ELR (cell line): ENCODE data around the gene BCDIN3D.
A peak's percentile ranks its signal among the peaks of the same experiment; 100 is the strongest.
"Not testable (repeated sequence)": the region's sequence is repeated elsewhere in the genome, so short reads cannot be mapped to it uniquely, and the experiment has no call there.

ENCODE experiments used
- DNase-seq: peaks from one replicate; pipeline ENCODE4 v3.0.0-alpha.2; 2015; ENCODE audit warnings: low read depth

BCDIN3D gene

DNA sequence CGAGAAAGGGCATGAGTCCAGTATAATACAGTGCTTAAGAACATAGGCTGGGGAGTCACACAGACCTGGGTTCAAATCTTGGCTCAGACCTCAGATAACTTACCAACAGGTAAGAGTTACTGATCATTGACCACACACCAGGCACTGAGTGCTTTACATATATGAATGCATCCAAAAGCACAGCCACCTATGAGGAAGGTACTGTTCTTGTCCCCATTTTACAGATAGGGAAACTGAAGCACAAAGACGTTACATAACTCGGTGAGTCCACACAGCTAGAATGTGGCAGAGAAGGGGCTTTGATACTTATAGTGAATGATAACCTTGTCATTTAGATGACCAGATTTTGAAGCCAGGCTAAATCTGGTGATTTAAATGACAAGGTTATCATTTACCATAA, 33.2 kb upstream of the BCDIN3D start:
- no peak for DNase-seq

DNA sequence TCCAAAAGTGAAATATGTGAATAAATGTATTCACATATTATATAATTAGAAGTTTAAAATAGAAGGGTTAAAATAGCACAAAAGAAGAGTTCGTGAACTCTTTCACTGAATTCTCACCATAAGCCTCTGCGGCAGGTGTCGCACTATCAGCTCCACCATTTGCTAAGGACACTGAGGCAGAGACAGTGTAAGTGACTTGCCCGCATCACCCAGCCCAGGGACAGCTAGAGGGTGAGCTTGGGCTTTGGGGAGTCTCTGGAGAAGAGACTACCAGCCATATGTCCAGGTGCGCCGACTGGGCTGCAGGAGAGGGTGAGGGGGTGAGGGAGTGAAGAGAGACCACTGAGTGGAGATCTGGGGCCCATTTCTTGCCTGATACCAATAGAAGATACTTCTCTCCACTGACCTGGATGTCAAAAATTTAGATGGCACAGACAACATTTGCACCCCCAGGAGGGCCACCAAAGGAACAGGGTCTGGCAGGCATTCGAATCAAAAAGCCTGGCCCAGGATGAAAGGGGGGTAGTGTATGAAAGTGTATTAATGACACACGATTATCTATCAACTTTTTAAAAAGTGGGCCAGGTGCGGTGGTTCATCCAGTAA, 32.3 kb upstream of the BCDIN3D start:
- no peak for DNase-seq

DNA sequence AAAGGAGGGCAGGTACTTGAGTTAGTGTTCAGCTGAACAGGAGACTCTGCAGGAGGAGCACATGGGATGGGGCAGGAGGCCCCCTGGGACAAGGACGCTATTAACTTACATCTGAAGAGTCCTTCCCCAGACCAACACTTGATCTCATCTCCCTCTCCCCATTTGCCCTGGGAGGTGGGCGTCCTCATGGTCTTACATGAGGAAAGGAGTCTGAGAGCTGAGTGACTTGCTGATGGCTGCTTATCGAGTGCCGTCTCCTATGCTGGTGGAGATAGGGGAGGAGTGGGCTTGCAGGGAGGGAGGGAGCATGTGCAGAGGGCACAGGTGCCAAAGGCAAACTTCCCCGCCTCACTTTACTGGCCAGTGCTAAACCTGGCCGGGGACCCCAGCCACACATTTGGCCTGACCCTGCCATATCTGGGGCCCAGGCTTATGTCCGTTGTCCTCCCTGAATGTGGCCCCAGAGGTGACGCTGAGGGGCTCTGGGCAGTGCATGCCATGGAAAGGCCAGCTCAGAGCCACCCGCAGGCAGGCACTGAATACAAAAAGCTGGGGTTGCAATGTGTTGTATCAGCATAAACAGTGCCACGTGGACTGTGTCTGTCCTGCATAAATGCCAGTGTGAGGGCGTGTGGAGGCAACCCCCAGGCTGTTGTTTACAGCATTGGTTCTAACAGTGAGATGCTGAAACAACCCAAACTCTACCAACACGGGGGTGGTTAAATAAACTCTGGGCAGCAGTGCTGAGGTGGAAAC, 31.4 kb upstream of the BCDIN3D start:
- DNase-seq = no peak

DNA sequence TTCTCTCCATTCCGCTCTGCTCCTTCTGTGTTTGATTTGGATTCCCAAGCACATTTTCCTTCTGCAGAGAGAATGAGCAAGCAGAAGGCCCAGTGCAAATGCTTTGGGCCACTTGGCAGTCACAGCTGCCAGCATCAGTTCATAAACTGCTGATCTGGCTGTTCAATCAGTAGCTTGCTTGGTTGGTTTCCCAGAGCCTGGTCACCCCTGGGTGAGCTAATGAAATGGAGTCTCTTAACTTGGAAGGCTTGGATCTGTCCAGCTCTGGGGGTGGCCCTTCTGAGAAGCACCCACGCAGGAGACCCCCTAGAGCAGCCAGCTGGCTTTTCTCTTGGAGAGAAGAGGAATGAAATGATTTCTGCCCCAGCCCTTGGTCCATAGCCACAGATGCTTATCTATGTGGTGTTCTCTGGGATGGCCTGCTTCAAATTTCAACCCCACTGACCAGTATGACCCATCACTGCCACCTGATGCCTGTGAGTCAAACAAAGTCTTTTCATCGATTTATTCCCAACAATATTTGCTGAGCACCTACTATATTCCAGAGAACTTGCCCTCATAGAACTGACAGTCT, 30.5 kb upstream of the BCDIN3D start:
- DNase-seq = peak; percentile 58

DNA sequence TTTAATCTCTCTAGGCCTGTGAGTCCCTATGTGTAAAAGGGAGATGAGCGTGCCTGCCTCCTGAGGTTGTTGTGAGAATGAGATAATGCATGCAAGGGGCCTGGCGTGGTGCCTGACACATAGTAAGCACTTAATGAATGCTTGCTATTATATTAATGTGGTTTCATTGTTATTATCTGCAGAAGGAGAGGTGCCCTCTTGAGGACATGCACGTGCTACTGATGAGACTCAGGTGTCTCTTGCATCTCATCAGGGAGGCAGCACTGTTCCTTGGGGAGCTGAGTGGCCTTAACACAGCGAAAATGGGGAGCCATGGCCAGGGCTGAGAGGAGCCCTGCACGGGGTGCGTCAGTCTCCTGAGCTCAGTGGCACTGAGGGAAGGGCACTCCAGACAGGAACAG, 29.9 kb upstream of the BCDIN3D start:
- DNase-seq = no peak

DNA sequence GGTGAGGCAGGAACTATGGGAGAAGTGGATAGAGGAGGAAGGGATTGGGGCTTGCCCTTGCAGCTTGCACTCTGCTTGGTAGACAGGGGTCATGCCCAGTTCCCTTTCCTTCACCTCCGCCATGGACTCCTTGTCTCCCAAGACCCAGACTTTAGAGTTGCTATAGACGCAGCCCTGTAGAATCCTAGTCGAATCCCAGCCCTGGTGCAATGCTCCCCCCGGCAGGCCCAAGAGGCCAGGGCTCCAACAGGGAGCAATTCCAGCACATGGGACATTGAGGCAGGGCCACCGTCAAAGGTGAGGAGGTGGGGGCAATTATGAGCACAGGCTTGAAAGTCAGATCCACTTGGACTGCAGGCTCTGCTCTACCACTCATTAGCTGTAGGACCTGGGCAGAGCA, 29.5 kb upstream of the BCDIN3D start:
- no peak for DNase-seq

DNA sequence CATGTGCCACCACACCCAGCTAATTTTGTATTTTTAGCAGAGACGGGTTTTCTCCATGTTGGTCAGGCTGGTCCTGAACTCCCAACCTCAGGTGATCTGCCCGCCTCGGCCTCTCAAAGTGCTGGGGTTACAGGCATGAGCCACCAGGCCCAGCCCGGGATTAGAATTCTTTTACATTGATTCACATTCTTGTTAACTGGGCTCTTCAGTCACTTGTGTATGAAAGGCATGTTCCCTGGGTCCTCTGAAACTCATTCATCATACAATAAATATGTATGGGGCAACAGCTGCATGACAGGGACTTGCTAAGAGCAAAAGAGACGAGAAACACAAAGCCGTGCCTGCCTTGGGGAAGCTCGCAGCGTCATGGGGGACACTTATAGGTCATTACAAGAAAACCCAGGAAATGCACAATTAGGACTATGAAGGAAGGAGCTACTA, 28.9 kb upstream of the BCDIN3D start:
- DNase-seq = not testable (repeated sequence)

DNA sequence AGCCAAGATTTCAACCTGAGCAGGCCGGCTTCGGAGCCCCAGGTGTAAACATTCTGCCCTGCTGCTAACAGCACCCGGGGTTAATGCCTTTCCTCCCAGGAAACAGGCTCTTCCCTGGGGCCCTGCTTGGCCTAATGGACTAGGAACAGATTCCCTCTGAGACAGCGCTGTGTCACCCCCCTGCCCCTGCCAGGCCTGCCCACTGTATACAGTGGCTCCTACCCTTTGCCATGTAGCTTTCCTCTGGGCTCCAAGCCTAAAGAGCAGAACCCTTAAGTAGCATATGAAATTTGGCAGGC, 28.3 kb upstream of the BCDIN3D start:
- DNase-seq = no peak

DNA sequence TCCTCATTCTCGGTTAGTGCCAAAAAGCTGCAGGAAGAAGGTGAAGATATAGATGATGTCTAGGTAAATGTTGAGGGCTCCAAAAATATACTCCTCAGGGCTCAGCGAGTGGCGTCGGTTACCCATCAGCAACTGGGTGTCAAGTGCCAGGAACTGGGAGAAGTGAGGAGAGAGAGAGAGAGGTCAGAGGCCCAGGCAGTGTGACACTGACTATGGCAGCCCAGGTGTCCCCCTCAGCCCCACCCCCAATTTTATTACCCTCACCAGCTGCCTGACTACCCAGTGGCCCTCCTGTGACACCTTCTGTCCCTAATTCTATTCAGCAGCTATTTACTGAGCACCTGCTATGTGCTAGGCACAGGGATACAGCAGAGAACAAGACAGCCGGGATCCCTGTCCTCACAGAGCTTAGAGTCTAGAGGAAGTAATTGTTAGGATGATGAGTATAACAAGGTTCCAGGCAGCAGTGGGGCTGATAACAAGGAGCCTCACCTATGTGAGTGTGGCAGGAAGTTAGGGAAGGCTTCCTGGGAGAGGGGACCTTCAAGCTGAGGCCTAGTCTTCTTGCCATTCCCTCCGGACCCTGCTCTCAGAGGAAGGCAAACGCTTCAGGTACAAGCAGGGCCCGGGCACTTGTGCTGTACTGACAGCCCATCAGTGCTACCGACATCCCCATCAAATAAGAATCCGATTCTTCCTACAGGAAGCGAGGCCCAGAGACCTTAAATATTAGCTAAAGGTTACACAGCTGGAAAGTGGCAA, 27.8 kb upstream of the BCDIN3D start:
- no peak for DNase-seq

DNA sequence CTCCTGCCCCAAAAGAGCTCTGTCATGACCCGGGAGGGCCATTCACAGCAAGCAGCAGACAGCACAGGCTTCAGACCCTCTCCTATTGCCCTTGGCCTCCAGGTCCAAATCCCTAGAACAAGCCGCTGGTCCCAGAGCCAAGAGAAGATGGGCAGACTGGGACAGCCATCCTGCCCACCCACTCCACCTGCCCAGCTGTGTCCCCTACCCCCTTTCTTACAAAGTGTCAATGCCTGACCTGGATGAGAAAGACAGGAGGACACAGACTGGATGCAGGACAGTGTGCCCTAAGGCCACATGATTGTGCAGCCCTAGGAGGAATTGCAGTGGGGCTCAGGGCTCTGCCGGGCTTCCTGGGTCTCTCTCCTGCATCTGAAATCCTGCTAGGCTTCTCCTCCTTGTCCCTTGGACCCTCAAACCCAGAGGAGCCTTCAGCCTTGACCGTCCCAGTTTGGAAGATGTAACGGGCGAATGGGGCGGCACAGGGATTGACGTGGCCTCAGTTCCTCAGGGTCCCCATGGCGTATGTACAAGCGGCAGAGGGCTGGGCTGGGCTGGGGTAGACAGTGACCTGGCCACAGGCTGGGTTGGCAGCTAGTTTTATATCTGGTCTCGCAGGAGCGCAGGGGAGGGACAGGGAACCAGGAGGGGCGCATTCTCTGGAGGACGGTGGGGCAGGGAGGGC, 27.1 kb upstream of the BCDIN3D start:
- no peak for DNase-seq

DNA sequence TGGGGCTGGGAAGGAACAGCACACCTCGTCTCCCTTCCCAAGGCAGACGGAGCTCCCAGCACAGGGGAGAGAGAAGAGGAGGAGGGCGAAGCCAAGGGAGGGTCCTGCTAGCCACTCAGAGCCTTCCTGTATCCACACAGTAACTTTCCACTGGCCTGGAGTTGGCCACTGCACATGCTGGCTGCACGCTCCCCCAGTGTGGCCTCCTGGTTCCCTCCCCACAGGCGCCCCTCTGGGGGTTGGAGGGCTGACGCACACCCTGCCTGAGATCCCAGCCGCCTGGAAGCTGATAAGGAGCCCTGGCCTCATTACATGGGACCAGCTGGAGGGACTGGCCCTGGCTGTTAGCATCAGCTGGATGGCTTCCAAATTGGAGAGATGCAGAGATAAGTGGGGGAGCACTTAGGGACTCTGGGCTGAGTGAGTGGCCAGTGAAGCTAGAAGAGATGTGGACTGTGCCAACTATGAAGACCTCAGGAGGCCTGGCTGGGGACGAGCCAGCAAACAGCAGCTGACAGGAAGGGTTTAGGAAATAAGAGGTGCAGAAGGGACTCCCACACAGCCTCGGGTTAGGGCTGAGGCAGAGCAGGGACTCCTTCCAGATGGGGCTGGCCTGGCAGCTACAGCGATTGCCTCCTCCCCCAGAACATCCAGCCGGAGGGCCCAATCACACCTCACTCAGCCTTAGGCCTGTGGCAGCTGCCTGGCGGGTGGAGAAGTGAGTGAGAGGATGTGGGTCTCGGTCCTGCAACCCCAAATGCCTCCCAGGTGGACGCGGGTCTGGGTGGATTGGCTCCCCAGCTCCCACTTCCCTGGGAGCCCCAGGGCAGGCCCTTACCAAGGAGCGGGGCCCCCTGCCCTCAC, 26.3 kb upstream of the BCDIN3D start:
- peak; percentile 58 for DNase-seq

DNA sequence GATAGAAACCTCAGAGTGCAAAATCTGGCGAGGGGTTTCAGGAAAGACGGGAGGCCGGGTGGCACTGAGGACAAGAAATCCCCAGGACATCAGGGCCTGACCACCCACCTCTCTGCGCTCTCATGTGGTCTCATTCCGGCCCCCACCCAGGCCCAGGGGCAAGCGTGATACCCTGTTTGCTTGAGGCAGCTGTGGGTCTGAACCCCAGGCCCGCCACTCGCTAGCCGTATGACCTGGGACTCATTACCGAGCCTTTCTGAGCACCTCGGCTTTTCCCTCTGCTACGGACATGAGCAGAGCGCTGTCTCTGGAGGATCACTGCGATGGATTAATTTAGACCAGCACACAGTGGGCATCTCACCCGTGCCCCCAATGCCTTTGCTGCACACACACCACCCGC, 25.5 kb upstream of the BCDIN3D start:
- no peak for DNase-seq

DNA sequence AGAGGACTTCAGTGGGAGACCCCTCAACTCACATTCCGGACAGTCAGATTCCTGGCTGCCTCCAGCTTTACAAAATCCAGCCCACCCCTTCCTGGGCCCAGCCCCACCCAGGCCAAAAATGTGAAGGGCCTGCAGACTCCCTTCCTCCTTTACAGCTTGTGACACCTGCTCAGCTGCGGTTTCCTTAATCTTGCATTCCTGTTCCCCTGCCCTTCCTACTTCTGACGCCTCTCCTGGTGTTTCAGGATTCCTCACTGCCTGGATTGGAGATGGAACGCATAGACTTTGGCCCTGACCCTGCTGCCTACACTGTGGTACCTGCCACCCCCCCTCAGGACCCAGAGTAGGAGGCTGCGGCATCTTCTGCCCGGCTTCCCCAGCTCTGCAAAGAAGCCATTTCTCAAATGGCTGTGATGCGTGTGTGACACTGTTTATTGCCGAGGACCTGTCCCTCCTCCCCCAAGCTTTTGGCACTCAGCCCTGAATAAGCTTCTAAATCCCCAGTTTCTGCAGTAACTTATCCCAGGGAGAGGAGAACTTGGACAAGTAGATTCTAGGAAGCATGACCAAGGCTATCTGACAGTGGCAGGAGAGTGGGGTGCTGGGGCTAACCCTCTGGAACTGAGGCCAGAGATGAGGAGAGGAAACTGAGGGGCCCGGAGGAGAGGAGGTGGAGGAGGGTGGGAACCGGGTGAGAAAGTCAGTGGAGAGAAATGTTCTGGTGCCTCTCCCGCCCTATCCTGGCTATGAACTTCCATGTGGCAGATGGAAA, 24.9 kb upstream of the BCDIN3D start:
- no peak for DNase-seq

DNA sequence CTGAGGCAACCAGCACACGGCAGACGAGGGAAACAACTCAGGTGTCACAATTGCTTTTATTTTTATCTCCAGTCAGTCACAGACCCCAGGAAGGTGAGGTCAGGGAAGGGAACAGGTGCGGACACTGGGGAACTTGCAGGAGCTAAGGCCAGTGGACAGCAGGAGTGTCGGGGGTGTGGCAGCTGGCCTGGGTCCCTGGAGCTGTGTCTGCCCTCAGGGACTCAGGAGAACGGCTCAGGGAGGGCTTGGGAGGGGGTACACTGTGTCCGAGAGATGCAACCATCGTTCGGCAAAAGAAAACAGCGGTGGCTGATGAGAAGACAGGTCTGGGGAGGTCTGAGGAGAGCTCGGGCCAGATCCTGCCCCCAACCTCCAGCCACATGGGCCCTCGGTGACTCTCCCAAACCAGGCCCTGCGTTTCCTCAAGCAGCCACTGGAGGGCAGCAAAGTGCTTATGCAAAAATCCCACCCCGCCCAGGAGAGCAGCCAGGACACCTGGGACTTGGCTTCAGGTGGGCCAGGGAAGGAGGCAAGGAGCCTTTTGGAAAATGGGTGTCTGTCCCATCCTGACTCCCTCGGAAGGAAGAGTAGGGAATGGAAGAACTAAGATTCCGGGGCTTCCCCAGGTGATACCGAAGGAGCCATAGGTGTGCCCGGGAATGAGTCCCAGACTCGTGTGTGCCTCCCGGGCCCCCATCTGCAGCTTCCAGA, 24.1 kb upstream of the BCDIN3D start:
- DNase-seq = peak; percentile 70

DNA sequence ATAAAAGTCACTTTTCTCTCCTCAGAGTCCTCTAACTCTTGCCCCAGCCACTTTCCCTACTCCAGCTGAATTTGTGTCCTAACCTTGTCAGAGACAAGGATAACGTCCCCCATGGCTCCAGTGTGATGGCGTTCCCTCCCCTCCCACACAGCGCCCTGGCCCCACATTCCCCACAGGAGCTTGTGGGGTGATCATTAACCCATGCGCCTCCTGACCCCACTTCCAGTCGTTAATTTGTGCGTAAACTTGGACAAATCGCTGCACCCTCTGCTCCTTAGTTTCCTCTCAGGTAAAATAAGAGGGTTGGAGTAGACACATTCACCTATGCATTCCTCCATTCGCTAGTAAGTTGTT, 22.9 kb upstream of the BCDIN3D start:
- no peak for DNase-seq

DNA sequence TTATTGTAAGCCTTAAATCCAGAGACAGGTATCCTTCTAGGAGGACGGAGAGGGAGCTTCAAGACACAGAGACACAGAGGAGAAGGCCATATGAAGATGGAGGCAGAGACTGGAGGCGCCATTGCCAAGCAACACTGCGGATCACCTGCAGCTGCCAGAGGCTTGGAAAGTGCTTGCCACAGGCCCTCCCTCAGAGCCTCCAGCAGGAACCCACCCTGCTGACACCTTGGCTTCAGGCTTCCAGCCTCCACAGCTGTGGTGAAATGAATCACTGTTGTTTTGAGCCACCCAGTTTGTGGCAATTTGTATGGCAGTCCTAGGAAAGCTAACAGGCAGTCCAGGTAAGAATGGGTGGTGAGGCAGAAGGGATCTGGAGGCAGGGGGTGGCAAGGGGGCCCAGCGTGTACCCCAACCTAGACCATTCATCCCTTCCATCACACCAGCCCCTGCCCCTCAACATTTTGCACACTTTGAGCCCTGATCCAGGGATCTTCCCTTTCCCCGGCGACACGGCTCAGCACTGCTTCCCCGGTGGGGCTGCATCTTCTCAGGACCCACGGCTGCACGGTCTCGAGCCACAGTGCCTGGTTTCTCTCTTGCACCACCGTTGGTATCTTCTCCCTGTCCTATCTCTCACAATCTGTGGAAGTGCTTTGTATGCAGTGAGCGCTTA, 22.3 kb upstream of the BCDIN3D start:
- no peak for DNase-seq

DNA sequence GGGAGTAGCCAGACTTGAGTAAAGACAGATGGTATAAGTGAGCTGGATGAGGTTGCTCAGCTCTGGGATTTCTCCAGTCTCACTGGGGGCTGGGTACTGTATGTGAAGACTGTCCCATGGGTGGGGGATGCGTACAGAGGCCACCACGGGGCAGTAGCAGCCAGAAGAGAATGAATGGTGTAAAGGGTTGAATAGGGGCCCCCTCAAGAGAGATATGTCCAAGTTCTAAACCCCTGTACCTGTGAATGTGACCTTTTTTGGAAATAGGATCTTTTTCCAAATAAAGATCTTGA, 21.8 kb upstream of the BCDIN3D start:
- DNase-seq = no peak

DNA sequence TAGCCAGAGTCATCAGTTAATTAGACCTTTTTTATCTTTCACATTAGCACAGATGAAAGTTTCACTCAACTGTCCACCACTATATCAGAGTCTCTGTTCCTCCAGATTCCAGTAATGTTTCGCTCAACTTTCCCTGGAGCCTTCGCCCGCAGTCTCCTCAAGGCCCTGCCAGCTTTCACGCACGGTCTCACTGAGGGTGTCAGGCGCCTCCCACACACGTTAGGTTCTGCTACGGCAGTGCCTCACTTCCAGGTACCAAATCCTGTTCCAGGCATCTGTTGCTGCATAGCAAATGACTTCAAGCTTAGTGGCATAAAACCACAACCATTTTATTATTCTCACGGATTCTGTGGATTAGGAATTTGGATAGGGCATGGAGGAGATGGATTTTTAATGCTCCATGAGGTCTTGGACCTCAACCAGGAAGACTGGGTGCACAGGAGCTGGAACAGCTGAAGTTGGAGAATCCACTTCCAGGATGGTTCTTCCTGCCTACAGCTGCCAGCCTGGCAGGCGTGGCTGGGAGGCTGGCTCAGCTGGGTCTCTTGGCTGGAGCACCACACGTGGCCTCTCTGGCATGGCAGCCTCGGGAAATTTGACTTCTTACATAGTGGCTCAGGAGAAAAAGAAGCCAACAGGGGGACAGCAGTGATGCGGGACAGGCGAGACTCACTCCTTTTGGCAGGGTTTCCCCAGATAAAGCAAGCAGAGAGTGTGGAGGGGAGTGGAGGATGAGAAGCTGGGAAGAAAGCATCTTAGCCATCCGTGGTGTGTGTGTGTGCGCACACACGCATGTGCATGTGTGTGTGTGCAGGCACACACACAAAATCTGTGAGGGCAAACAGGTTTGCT, 21.3 kb upstream of the BCDIN3D start:
- no peak for DNase-seq

DNA sequence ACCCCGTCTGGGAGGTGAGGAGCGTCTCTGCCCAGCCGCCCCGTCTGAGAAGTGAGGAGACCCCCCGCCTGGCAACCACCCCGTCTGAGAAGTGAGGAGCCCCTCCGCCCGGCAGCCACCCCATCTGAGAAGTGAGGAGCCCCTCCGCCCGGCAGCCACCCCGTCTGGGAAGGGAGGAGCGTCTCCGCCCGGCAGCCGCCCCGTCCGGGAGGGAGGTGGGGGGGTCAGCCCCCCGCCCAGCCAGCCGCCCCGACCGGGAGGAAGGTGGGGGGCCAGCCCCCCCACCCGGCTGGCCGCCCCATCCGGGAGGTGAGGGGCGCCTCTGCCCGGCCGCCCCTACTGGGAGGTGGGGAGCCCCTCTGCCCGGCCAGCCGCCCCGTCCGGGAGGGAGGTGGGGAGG, 18.0 kb upstream of the BCDIN3D start:
- not testable (repeated sequence) for DNase-seq
